EL (cell line): Measurements from ENCODE around the gene PRRG2.
A peak's percentile ranks its signal among the peaks of the same experiment; 100 is the strongest.

Experiments used
- DNase-seq: peaks from one replicate; pipeline ENCODE4 v3.0.0-alpha.2; 2016

Gene PRRG2

DNA sequence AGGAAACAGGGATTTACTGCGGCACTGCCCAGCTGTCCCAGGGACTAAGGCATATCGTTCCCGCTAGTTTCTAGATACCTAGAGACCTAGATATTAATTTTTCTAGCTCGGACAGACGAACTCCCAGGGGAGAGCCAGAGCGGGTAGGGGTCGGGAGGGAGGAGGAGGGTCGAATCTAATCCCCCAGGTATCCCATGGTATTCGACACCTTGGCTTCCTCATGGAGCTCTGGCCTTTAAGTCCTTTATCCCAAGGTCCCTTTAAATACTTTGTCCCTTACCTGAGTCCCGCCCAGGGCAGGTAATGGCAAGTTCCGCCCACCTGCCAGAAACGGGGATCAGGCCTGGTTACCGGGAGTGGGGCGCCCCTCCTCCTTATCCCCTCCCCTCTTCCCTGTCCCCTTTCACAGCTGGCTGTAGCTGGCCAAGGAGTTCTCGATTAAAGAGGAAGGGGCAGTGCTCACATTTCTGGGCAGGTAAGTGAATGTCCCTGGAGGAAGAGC, at the start of gene PRRG2:
PRRG2 (plus strand) TSS at position 310 of the 502 bp plus-strand sequence. CDS start 1,904 bp downstream, outside the sequence.
- no peak for DNase-seq

DNA sequence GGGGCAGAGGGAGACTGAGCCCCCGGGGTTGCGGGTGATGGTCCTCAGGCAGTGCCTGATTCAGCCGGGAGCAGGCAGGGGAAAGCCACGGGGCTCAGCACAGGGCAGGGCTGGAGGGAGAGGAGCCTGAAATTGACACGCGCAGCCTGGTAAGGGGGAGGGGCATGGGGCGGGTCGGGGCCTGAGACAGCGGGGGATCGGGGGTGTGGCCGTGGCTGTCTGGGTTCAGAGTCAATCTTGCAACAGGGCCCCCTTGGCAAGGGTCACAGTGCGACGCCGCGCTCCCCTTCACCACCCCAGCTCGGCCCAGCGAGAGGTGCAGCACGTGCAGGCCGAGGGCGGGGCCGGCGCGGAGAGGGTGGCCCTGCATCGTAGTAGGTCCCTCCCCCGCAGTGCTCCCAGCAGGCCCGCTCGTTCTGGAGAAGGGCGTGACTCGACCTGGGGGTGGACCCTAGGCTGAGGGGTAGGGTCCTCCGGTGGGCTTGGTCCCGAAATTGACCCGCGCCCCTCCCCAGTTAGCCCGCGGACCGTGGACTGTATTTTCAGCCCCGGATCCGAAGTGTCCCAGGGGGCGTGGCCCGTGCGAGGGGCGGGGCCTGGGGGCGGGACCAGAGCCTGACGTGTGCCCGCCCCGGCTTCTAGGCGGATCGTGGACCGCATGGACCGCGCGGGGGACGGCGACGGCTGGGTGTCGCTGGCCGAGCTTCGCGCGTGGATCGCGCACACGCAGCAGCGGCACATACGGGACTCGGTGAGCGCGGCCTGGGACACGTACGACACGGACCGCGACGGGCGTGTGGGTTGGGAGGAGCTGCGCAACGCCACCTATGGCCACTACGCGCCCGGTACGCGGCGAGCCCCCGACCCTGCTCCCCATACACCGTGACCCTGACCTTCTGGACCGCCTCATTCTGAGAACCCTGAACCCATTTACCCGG, 47.3 kb upstream of the PRRG2 start:
- peak; percentile 52 for DNase-seq

DNA sequence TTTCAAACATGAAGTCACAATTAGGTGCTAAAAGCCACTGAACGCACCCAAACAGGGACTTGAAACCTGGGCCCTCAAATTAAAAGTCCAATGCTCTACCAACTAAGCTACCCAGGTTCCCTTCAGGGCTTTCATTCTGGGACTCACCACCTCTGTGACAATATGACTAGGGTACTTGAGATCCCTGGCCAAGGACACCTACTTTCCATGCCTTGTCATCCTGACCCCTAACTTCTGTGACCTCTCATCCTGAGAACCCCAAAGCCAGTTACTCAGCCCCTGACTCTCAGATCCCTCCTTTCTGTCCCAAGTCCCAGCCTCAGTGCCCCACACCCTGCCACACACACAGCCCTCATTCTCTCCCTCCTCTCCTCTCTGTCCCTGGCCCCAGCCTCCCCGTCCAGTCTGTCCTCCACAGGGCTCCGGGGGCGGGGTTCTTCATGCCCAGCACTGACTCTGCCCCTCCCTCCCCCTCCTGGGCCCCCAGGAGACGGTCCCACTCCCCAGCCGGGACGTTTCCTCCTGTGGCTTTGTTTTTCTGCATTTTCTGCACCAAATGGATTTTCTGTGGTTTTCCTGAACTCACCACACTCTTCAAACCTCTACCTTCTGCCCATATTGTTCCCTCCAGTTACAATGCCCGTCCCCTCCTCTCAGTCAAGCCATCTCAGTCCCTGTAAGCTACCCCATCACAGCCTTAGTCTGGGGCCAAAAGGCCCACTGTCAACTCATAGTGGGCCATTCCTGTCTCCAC, 46.3 kb upstream of the PRRG2 start:
- DNase-seq: no peak

DNA sequence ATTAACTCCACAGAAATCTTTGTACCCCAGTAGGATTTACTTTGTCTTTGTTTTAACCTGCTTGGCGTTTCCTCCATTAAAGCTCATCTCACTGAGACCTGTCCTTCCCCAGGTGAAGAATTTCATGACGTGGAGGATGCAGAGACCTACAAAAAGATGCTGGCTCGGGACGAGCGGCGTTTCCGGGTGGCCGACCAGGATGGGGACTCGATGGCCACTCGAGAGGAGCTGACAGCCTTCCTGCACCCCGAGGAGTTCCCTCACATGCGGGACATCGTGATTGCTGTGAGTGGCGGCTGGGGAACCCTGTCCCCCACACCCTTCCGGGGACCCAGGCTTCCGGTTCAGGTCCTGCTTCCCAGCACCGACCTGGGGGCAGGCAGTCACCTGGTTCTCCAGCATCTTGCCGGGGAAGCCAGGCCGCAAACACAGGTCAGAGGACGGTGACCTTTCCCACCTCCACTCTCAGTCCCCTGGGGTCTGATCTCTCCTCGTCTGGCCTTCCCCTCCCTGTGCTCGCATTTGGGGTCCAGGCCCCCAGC, 44.1 kb upstream of the PRRG2 start:
- DNase-seq: no peak

DNA sequence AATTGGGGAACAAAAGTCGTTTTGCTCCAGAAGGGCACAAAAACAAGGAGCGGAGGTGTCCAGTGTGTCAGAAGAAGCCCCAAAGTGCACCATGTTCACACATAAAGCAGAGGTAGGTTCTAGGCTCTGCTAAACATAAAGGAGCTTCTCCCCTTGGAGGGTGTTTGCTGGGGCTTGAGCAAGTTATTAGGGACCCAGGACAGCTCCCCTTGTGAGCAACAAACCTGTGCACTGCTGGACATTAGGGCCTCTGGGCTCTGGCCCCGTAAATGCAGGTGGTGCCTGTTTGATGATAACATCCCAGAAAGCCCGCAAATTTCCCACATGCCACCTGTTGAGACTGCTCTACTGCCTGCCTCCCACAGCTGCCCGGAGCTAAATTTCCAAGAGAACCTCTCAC, 42.5 kb upstream of the PRRG2 start:
- DNase-seq: no peak

DNA sequence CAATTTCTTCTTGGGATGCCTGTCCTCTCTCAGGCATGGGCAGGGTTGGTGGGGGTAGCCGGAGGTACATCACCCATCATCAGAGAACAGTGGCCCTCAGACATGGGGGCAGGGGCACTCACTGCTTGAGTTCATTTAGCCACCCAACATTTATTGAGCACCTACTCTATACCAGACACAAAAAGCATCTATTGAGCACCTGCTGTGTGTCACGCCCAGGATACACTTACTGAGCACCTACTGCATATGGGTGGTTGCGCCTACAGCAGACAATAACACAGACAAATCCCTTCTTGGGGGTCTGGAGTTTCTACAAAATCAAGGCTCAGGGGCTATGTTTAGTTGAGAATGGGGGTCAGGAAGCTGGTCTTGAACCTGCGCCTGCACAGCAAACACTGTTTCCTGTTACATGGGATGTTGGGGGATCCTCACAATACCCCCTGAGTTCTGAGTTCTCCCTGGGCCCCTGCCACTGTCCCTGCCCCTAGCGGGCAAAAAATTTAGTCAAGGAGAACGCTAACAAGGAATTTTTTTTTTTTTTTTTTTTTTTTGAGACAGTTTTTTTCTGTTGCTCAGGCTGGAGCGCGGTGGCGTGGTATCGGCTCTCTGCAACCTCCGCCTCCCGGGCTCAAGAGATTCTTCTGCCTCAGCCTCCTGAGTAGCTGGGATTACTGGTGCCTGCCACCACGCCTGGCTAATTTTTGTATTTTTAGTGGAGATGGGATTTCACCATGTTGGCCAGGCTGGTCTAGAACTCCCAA, 41.7 kb upstream of the PRRG2 start:
- no peak for DNase-seq

DNA sequence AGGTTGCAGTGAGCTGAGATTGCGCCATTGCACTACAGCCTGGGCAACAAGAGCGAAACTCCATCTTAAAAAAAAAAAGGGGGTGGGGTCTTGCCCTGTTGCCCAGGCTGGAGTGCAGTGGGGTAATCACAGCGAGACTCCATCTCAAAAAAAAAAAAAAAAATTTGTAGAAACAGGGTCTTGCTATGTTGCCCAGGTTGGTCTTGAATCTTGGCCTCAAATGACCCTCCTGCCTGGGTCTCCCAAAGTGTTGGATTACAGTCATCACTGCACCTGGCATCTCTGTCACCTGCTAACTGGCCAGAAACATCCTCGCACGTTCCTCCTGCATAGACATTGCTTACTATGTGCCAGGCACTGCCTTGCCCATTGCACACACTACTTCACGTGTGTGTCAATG, 39.2 kb upstream of the PRRG2 start:
- no peak for DNase-seq

DNA sequence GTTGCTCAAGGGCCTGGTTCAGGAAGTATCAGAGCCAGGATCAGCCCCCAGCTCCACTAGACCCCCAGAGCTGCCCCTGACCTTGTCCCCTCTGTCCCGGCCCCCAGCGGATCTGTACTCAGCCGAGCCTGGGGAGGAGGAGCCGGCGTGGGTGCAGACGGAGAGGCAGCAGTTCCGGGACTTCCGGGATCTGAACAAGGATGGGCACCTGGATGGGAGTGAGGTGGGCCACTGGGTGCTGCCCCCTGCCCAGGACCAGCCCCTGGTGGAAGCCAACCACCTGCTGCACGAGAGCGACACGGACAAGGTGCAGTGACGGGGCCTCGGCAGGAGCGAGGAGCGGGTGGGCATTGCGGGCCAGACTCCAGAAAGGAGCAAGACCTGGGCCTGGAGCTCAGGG, 38.7 kb upstream of the PRRG2 start:
- DNase-seq: no peak

DNA sequence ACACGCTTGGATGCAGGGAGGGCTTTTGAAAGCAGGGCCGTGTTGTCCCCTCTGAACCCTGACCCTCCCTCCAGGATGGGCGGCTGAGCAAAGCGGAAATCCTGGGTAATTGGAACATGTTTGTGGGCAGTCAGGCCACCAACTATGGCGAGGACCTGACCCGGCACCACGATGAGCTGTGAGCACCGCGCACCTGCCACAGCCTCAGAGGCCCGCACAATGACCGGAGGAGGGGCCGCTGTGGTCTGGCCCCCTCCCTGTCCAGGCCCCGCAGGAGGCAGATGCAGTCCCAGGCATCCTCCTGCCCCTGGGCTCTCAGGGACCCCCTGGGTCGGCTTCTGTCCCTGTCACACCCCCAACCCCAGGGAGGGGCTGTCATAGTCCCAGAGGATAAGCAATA, 38.1 kb upstream of the PRRG2 start:
- DNase-seq: no peak

DNA sequence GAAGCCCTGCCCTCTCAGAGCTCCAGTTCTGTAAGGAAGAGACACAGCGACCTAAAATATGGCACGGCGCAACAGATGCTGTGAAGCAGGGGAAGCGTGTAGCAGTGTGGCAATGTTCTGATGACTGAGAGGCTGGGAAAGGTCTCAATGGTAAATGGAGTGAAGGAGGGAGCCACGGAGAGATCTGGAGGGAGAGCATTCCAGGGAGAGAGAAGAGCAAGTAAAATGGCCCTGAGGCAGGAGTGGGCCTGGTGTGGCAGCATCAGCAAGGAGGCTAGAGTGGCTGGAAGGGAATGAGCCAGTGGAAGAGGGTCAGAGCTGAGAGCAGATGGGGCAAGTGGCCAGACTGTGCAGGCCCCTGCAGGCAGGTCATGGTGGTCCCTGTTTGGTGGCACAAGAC, 37.0 kb upstream of the PRRG2 start:
- DNase-seq: no peak

DNA sequence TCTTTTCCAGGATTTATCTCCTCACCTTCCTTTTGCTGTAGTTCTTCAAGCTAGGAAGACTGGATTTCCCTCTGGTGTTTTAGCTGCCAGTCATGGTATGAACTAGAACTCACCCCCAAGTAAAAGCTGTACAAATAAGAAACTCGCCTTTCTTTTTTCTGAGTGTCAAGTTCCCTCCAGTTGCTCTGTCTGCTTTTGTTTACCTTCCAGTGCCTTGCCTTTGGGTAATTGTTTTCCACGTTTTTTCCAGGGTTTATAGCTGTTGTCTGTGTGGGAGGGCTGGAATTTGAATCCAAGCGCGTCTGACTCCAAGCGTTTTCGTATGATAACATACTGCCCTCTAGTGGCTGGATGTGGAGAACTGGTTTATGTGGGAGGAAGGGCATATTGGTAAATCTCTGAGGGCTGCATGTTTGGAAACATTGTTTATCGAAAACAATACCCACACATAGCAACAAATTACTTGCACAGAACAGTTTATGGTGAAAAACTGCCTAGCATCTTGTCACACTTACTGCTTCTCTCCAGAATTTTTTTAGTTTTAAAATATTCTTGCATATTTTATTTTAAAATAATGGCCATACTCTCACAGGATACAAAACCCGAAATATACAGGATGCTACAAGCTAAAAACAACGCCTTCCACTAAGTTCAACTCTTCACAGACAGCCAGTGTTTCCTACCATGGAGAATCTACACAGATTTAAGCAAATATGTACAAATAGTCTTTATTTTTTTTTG, 34.1 kb upstream of the PRRG2 start:
- DNase-seq: peak; percentile 89

DNA sequence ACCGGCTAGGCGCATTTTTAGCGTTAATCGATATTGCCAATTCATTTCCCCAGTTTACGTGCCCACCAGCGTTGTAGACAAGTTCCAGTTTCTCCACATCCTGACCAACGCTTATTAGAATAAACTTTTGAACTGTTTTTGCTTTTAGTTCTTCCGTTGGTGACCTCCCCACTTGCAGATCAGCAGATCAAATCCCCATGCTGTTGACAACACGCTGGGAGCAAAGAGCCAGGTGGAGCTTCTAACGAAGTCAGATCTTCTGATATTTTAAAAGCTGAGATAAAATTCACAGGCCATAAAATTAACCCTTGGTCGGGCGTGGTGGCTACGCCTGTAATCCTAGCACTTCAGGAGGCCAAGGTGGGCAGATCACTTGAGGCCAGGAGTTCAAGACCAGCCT, 32.1 kb upstream of the PRRG2 start:
- DNase-seq: no peak

DNA sequence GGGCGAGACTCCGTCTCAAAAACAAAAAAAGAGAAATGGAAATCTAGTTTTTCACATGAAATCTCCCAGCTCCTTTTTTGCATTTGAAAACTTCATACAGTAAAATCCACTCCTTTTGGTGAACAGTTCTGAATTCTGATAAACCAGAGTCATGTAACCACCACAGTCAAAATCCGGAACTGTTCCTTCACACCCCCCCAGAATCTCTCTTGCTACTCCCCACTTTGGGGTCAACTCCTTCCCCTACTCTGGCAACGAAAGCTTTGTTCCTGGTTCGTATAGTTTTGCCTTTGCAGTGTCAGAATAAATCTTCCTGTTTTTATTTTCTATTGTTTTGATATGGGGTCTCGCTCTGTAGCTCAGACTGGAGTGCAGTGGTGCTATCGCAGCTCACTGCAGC, 29.6 kb upstream of the PRRG2 start:
- DNase-seq: no peak

DNA sequence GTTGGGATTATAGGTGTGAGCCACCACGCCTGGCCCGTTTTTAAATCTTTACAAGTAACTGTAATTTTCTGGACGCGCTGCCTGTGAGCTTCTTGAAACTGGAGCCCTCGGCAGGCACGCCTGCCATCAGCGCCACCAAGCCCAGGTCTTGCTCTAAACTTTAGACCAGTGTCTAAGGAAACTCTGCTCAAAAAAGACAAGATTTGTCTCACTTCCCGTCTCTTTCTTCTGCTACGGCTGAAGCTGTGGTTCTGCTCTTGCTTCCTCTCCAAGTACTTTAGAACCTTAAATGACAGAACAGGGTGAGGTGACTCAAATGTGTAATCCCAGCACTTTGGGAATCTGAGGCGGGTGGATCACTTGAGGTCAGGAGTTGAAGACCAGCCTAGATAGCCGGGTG, 28.4 kb upstream of the PRRG2 start:
- DNase-seq: no peak

DNA sequence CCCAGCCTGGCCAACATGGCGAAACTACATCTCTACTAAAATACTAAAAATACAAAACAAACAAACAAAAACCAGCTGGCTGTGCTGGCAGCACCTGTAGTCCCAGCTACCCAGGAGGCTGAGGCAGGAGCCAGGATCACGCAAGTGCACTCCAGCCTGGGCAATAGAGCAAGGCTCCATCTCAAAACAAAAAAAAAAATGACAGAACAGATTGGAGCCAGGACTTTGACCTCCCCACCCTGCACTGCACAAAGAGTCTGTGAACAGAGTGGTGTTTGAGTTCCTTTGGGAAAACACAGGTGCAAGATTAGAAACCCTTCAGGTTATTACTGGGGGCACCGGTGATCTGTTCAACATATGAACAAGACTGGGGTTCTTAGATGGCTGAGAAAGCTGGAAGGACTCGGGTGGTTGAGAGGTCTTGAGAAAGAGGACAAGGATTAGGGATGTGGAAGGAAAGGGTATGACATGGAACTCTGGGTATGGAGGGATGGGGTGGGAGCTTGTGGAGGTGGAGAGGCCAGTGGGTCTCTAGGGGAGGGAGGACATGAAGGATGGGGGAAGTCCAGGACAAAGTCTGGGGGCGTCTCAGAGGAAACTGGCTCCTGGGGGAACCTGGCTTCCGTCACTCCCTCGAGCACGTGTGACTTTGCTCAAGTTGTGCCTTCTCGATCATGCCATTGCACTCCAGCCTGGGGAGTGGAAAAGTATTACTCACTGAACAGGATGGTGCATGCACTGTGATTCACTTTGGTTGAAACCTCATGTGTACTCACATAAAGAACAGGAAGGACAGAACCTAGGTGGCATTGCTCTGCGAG, 27.5 kb upstream of the PRRG2 start:
- DNase-seq: peak; percentile 70

DNA sequence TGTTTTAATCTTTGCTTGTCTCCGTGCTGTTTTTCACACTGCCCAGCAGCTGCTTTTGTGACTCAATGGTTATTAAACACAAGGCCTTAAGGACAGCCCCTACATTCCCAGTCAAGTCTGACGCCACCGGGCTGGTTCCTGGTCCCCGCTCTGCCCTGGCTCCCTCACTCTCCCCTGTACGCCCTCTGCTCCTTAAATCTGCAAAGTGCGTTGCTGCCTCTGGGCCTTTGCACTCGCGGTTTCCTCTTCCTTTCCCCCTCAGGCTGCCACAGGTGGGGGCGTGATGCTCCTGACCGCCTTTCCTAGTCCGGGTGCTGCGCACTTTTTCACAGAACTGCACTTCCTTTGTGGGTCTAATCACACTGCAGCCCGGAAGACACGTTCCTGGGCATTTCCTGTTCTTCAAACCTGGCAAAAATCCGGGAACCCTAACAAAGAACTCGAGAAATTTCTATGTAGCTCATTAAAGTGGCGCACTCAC, 26.4 kb upstream of the PRRG2 start:
- DNase-seq: no peak

DNA sequence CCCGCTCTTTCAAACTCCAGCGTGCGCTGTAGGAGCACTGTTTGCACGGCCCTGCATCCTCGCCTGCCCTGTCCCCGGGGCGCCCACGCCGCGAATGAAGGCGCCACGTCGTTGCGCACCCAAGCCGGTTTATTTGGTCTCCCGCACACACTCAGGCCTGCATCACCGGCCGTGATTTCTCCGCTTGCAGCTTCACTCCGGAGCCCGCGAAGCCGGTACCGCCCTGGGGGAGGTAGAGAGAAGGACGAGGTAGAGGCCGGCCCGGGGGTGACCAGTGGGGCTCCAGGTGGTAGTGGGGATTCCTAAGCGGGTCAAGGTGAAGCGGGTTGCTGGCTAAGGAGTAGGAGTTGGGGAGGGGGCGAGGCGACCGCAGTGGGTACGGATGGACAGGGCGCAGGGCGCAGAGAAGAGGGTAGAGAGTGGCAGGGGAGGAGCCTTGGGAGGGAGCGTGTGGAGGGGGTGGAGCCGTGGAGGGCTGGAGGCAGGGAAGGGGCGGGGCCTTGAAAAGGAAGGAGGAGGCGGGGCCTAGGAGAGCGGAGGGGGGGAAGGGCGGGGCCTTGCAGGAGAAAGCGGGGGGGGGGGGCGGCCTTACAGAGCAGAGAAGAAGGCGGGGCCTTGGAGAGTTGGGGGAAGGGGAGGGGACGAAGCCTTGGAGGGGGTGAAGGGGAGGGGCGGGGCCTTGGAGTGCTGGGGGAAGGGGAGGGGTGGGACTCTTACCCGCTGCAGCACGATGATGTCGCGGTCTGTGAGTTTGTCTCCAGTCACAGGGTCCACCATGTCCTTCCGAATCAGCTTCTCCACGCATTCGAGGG, 25.3 kb upstream of the PRRG2 start:
- peak; percentile 25 for DNase-seq

DNA sequence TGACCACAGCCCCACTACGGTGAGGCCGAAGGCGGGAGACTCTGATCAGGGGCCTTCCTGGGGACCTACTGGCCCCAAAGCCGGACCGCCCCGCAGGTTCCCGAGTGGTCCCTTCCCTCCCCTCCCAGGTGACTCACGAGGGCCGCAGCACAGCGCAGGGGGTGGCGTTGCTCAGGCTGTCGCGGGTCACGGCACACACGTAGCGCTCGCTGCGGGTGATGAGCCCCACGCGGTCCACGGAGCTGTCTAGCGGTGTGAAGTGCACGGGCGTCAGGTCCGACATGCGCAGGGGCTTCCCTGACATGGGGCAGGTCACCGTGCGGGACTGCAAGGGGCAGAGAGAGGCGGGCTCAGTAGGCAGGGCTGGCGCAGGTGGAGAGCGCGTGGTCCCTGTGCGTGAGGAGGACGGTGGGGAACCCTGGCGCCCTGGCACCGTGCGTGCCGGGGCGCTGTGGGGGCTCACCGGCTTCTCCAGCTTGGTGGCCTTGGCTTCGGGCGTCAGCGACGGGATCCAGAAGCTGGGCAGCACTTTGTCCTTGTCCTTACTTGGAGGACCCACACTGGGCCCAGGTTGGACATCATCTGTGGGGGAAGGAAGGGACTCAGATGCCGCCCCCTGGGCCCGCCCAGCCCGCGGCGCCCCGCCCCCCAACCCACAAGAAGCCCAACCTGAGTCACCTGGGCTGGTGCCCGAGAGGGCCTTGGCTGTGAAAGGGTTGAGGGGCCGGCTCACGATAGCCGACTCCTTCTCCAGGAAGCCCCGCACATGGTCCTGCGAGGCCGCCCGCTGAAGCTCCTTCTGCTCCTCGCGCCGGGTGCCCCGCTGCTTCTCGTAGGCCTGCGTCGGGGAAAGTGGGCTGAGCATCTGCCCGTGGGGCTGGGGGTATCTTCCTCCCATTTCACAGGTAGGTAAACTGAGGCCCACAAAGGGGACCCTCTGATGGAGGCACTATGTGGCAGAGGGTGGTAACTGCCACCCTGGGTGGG, 24.4 kb upstream of the PRRG2 start:
- no peak for DNase-seq
